HG03060 (cell line): ENCODE measurements around the gene SIGLEC10.
"Not testable (repeated sequence)": the region's sequence is repeated elsewhere in the genome, so short reads cannot be mapped to it uniquely, and the experiment has no call there.

Experiments used
- ATAC-seq: cut with Tn5 transposase; IDR thresholded peaks from one replicate; pipeline ENCODE4 v1.9.1; 2021; ENCODE audit warnings: low read depth, moderate number of reproducible peaks; ENCODE audit not compliant: unreplicated experiment

Gene SIGLEC10

GRCh38 chr19:51440846-51441409 lies 23.5 kb upstream of the SIGLEC10 start:
- ATAC-seq = no peak

- no peak for ATAC-seq
Observed at GRCh38 chr19:51440052-51440451, 22.6 kb upstream of the SIGLEC10 start.

- no peak for ATAC-seq
Observed at GRCh38 chr19:51439021-51439465, 21.6 kb upstream of the SIGLEC10 start.

- ATAC-seq = no peak
Observed at GRCh38 chr19:51434456-51434855, 17.0 kb upstream of the SIGLEC10 start.

- no peak for ATAC-seq
Observed at GRCh38 chr19:51433043-51433442, 15.6 kb upstream of the SIGLEC10 start.

- no peak for ATAC-seq
Observed at GRCh38 chr19:51431124-51431523, 13.7 kb upstream of the SIGLEC10 start.

GRCh38 chr19:51430221-51430620 lies 12.8 kb upstream of the SIGLEC10 start:
- ATAC-seq = no peak

GRCh38 chr19:51427201-51427600 lies 9.8 kb upstream of the SIGLEC10 start:
- ATAC-seq = no peak

- ATAC-seq = no peak
Observed at GRCh38 chr19:51422053-51422448, 4.6 kb upstream of the SIGLEC10 start.

- no peak for ATAC-seq
Observed at GRCh38 chr19:51421229-51422052, 4.0 kb upstream of the SIGLEC10 start.

- ATAC-seq = not testable (repeated sequence)
Observed at GRCh38 chr19:51420511-51420910, 3.1 kb upstream of the SIGLEC10 start.

GRCh38 chr19:51418707-51419106 lies 1.3 kb upstream of the SIGLEC10 start:
- no peak for ATAC-seq

GRCh38 chr19:51417810-51418157 lies 342 bp upstream of the SIGLEC10 start:
- ATAC-seq = no peak

GRCh38 chr19:51416422-51416821 lies 1.0 kb downstream of the SIGLEC10 start:
- ATAC-seq = not testable (repeated sequence)

- no peak for ATAC-seq
Observed at GRCh38 chr19:51415187-51415586, 2.3 kb downstream of the SIGLEC10 start.

- no peak for ATAC-seq
Observed at GRCh38 chr19:51410950-51411748, 6.3 kb downstream of the SIGLEC10 start.

GRCh38 chr19:51407511-51408131 lies 9.8 kb downstream of the SIGLEC10 start:
- ATAC-seq = no peak

- ATAC-seq = no peak
Observed at GRCh38 chr19:51402117-51402516, 15.3 kb downstream of the SIGLEC10 start.

GRCh38 chr19:51399936-51400335 lies 17.5 kb downstream of the SIGLEC10 start:
- not testable (repeated sequence) for ATAC-seq

- ATAC-seq = no peak
Observed at GRCh38 chr19:51399231-51399630, 18.2 kb downstream of the SIGLEC10 start.
